K562 (cell line): ENCODE measurements around the gene INPP4B. TPM values are rescaled to one million over a fixed set of nuclear protein-coding genes. Genes with fewer than 3 reads are reported as not detected.

Experiments
- BDP1 ChIP-seq: IDR thresholded peaks from 3 replicates; pipeline ENCODE4 v1.6.1; 2011; ENCODE audit not compliant: insufficient read length, insufficient read depth
- MCM2 ChIP-seq: fragments of 450-650 bp; IDR thresholded peaks from 2 replicates; pipeline ENCODE4 v1.6.1; 2017; ENCODE audit warnings: low read depth, mild to moderate bottlenecking
- MYBL2 ChIP-seq, 2 experiments: fragments of 450-650 bp in 1 of 2; sonication (generic) in 1 of 2; formaldehyde crosslinking in 1 of 2; IDR thresholded peaks; 2 replicates each; pipeline versions ENCODE4 v1.6.1 to v1.8.1; 2017 to 2022; ENCODE audit warnings: borderline replicate concordance in 1 of 2, inconsistent platforms in 1 of 2, low read depth in 1 of 2, mild to moderate bottlenecking in 1 of 2, missing genetic modification reagents in 1 of 2, moderate library complexity in 1 of 2
- NUFIP1 ChIP-seq: fragments of 450-650 bp; IDR thresholded peaks from 2 replicates; pipeline ENCODE4 v1.6.1; 2018; ENCODE audit not compliant: partially characterized antibody
- PTTG1 ChIP-seq: fragments of 450-650 bp; IDR thresholded peaks from 2 replicates; pipeline ENCODE4 v1.6.1; 2016; ENCODE audit warnings: low read depth, mild to moderate bottlenecking, missing genetic modification characterization, missing compliant biosample characterization
- TFAM ChIP-seq: fragments of 250-450 bp; sonication (Bioruptor Pico); conservative IDR thresholded peaks from 2 replicates; pipeline ENCODE4 v1.5.0; 2021; ENCODE audit warnings: mild to moderate bottlenecking, moderate library complexity
- TGIF2 ChIP-seq: sonication (generic); formaldehyde crosslinking; IDR thresholded peaks from 2 replicates; pipeline ENCODE4 v1.8.1; 2022; ENCODE audit warnings: mild to moderate bottlenecking, missing genetic modification reagents, moderate library complexity
- polyA plus RNA-seq, 8 experiments: library from polyadenylated mRNA; depleted of rRNA in 4 of 8; stranded (reverse) in 5 of 8; unstranded in 3 of 8; fragments of >200 nt; fragmentation: Nextera tagmentation in 2 of 8; fragmentation: Illumina TruSeq in 1 of 8; extraction: Ambion mirVana in 2 of 8; extraction: Trizol in 1 of 8; gene quantifications; 2 replicates each; pipeline versions ENCODE4 v1.2.1 to v1.2.3, GENCODE V29; 2011 to 2014; ENCODE audit warnings: inconsistent platforms in 1 of 8, missing spikeins in 1 of 8
- total RNA-seq, 7 experiments: library from RNA; depleted of rRNA in 6 of 7; stranded (reverse); fragments of >200 nt in 6 of 7; fragmentation: Illumina TruSeq in 2 of 7; extraction: Trizol in 2 of 7; gene quantifications; 2 replicates each; pipeline versions ENCODE4 v1.2.1 to v1.2.3, GENCODE V29; 2011 to 2021; ENCODE audit warnings: low replicate concordance in 1 of 7
- TF ChIP-seq, protein P1 (sequence below): fragments of 250-450 bp; sonication (Bioruptor Pico); IDR thresholded peaks from 2 replicates; pipeline ENCODE4 v1.9.0; 2021; ENCODE audit warnings: mild to moderate bottlenecking, inconsistent platforms
- TF ChIP-seq, protein P2 (sequence below): sonication (generic); formaldehyde crosslinking; IDR thresholded peaks from 2 replicates; pipeline ENCODE4 v1.8.1; 2022; ENCODE audit warnings: missing genetic modification reagents
- TF ChIP-seq, protein P3 (sequence below): sonication (generic); formaldehyde crosslinking; IDR thresholded peaks from 2 replicates; pipeline ENCODE4 v1.8.1; 2023; ENCODE audit warnings: mild to moderate bottlenecking, missing genetic modification reagents

The INPP4B gene
- total and polyA plus RNA-seq, 9 of the 15 experiments (the other 6 are each of a cell fraction or from before 2014, with no cell fraction given) = 0.04 to 0.11 TPM; not detected in 7

- TF ChIP-seq, protein P1, sequence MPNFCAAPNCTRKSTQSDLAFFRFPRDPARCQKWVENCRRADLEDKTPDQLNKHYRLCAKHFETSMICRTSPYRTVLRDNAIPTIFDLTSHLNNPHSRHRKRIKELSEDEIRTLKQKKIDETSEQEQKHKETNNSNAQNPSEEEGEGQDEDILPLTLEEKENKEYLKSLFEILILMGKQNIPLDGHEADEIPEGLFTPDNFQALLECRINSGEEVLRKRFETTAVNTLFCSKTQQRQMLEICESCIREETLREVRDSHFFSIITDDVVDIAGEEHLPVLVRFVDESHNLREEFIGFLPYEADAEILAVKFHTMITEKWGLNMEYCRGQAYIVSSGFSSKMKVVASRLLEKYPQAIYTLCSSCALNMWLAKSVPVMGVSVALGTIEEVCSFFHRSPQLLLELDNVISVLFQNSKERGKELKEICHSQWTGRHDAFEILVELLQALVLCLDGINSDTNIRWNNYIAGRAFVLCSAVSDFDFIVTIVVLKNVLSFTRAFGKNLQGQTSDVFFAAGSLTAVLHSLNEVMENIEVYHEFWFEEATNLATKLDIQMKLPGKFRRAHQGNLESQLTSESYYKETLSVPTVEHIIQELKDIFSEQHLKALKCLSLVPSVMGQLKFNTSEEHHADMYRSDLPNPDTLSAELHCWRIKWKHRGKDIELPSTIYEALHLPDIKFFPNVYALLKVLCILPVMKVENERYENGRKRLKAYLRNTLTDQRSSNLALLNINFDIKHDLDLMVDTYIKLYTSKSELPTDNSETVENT (CRISPR knock-in tag) = no peak
- TF ChIP-seq PTTG1 (tag) (no peak), MCM2 (no peak), MYBL2 (IDR thresholded peaks at IDR 0.05; ENCODE audit: low read depth) (no peak), MYBL2 (CRISPR knock-in tag; IDR thresholded peaks at IDR 0.05; ENCODE audit: borderline replicate concordance) (no peak), TGIF2 (CRISPR knock-in tag) (no peak), NUFIP1 (no peak), BDP1 (no peak), TFAM (CRISPR knock-in tag) (no peak)
- TF ChIP-seq, protein P2, sequence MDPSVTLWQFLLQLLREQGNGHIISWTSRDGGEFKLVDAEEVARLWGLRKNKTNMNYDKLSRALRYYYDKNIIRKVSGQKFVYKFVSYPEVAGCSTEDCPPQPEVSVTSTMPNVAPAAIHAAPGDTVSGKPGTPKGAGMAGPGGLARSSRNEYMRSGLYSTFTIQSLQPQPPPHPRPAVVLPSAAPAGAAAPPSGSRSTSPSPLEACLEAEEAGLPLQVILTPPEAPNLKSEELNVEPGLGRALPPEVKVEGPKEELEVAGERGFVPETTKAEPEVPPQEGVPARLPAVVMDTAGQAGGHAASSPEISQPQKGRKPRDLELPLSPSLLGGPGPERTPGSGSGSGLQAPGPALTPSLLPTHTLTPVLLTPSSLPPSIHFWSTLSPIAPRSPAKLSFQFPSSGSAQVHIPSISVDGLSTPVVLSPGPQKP (CRISPR knock-in tag) = no peak
- TF ChIP-seq, protein P3, sequence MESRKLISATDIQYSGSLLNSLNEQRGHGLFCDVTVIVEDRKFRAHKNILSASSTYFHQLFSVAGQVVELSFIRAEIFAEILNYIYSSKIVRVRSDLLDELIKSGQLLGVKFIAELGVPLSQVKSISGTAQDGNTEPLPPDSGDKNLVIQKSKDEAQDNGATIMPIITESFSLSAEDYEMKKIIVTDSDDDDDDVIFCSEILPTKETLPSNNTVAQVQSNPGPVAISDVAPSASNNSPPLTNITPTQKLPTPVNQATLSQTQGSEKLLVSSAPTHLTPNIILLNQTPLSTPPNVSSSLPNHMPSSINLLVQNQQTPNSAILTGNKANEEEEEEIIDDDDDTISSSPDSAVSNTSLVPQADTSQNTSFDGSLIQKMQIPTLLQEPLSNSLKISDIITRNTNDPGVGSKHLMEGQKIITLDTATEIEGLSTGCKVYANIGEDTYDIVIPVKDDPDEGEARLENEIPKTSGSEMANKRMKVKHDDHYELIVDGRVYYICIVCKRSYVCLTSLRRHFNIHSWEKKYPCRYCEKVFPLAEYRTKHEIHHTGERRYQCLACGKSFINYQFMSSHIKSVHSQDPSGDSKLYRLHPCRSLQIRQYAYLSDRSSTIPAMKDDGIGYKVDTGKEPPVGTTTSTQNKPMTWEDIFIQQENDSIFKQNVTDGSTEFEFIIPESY (CRISPR knock-in tag) = no peak
- TF ChIP-seq, all 486 proteins: peak for 0
These were observed 459.2 kb downstream of the INPP4B start (continued) for GRCh38 chr4:142386856-142387255.
